Stimulated activated naive CD8-positive, alpha-beta T cell treated with anti-CD3 and anti-CD28 coated beads, Interleukin-15, Interleukin-2, amounts not matched to agents 100 ng/mL and 50 ng/mL, for 24 hours (primary cell): ENCODE data around the gene ZNF777.
"Not testable (repeated sequence)": the region's sequence is repeated elsewhere in the genome, so short reads cannot be mapped to it uniquely, and the experiment has no call there.

Experiments
- H3K27ac Mint-ChIP-seq: one replicate; pipeline ENCODE4 v1.8.0; 2021; ENCODE audit warnings: mild to moderate bottlenecking, mixed read lengths
- H3K27me3 Mint-ChIP-seq: one replicate; pipeline ENCODE4 v1.8.0; 2021; ENCODE audit warnings: mixed read lengths
- H3K36me3 Mint-ChIP-seq: one replicate; pipeline ENCODE4 v1.8.0; 2021; ENCODE audit warnings: low read depth, mixed read lengths
- H3K4me1 Mint-ChIP-seq: one replicate; pipeline ENCODE4 v1.8.0; 2021; ENCODE audit warnings: low read depth, mixed read lengths
- H3K4me3 Mint-ChIP-seq: one replicate; pipeline ENCODE4 v1.8.0; 2021; ENCODE audit warnings: mild to moderate bottlenecking, mixed read lengths
- H3K9me3 Mint-ChIP-seq: one replicate; pipeline ENCODE4 v1.8.0; 2021; ENCODE audit warnings: mixed read lengths

The ZNF777 gene

GRCh38 chr7:149460493-149461277 lies at the start of gene ZNF777:
Gene ZNF777, minus strand, starts transcription at chr7:149461062. Its CDS starts 5,040 bp downstream, at chr7:149456022.
- peaks cover 19% of the 10 kb centered on the region for H3K27me3 Mint-ChIP-seq
- H3K36me3 Mint-ChIP-seq, result peaks cover 4% of the 10 kb centered on the region
- H3K27ac Mint-ChIP-seq, result peak within 1 kb of the TSS; percentile 88
- peaks cover 19% of the 10 kb centered on the region for H3K4me1 Mint-ChIP-seq
- H3K9me3 Mint-ChIP-seq, result no peaks in the 10 kb centered on the region
- peak within 1 kb of the TSS; percentile 87 for H3K4me3 Mint-ChIP-seq

GRCh38 chr7:149510248-149510647 lies 49.4 kb upstream of the ZNF777 start:
- Mint-ChIP-seq H3K4me1 (no peaks in the 10 kb centered on the region), H3K27me3 (peaks cover 6% of the 10 kb centered on the region), H3K4me3 (no peak overlapping the region), H3K27ac (no peak overlapping the region), H3K9me3 (peaks cover 46% of the 10 kb centered on the region), H3K36me3 (peaks cover 16% of the 10 kb centered on the region)

GRCh38 chr7:149509774-149510173 lies 48.9 kb upstream of the ZNF777 start:
- H3K4me1 Mint-ChIP-seq, result no peaks in the 10 kb centered on the region
- H3K36me3 Mint-ChIP-seq, result peaks cover 17% of the 10 kb centered on the region
- peaks cover 46% of the 10 kb centered on the region for H3K9me3 Mint-ChIP-seq
- no peak overlapping the region for H3K4me3 Mint-ChIP-seq
- H3K27ac Mint-ChIP-seq, result no peak overlapping the region
- H3K27me3 Mint-ChIP-seq, result peaks cover 3% of the 10 kb centered on the region

- H3K9me3 Mint-ChIP-seq, result peaks cover 21% of the 10 kb centered on the region
- no peaks in the 10 kb centered on the region for H3K27me3 Mint-ChIP-seq
- H3K36me3 Mint-ChIP-seq, result peaks cover 17% of the 10 kb centered on the region
Measured at GRCh38 chr7:149505551-149505950, 44.7 kb upstream of the ZNF777 start.

GRCh38 chr7:149501651-149502050 lies 40.8 kb upstream of the ZNF777 start:
- H3K27ac Mint-ChIP-seq, result no peak overlapping the region
- no peak overlapping the region for H3K4me3 Mint-ChIP-seq
- H3K27me3 Mint-ChIP-seq, result no peaks in the 10 kb centered on the region
- peaks cover 10% of the 10 kb centered on the region for H3K9me3 Mint-ChIP-seq
- peaks cover 12% of the 10 kb centered on the region for H3K36me3 Mint-ChIP-seq
- peaks cover 10% of the 10 kb centered on the region for H3K4me1 Mint-ChIP-seq

More at GRCh38 chr7:149505551-149505950, 44.7 kb upstream of the ZNF777 start:
- Mint-ChIP-seq H3K4me3 (no peak overlapping the region), H3K27ac (no peak overlapping the region), H3K4me1 (peaks cover 2% of the 10 kb centered on the region)

GRCh38 chr7:149500910-149501309 lies 40.0 kb upstream of the ZNF777 start:
- no peaks in the 10 kb centered on the region for H3K27me3 Mint-ChIP-seq
- peaks cover 10% of the 10 kb centered on the region for H3K9me3 Mint-ChIP-seq
- peaks cover 16% of the 10 kb centered on the region for H3K4me1 Mint-ChIP-seq
- peaks cover 13% of the 10 kb centered on the region for H3K36me3 Mint-ChIP-seq
- no peak overlapping the region for H3K4me3 Mint-ChIP-seq
- H3K27ac Mint-ChIP-seq, result no peak overlapping the region

GRCh38 chr7:149500201-149500600 lies 39.3 kb upstream of the ZNF777 start:
- H3K27me3 Mint-ChIP-seq, result no peaks in the 10 kb centered on the region
- H3K4me3 Mint-ChIP-seq, result no peak overlapping the region

GRCh38 chr7:149498811-149499210 lies 37.9 kb upstream of the ZNF777 start:
- Mint-ChIP-seq H3K36me3 (peaks cover 16% of the 10 kb centered on the region), H3K4me3 (no peak overlapping the region), H3K9me3 (no peaks in the 10 kb centered on the region), H3K4me1 (peaks cover 28% of the 10 kb centered on the region), H3K27me3 (no peaks in the 10 kb centered on the region), H3K27ac (no peak overlapping the region)

More at GRCh38 chr7:149500201-149500600, 39.3 kb upstream of the ZNF777 start:
- Mint-ChIP-seq H3K27ac (no peak overlapping the region), H3K9me3 (peaks cover 4% of the 10 kb centered on the region), H3K36me3 (peaks cover 8% of the 10 kb centered on the region), H3K4me1 (peaks cover 23% of the 10 kb centered on the region)

- Mint-ChIP-seq H3K4me3 (peak within 1 kb of the TSS; percentile 94), H3K27ac (peak within 1 kb of the TSS; percentile 92), H3K9me3 (no peaks in the 10 kb centered on the region), H3K27me3 (no peaks in the 10 kb centered on the region), H3K36me3 (peaks cover 26% of the 10 kb centered on the region), H3K4me1 (peaks cover 28% of the 10 kb centered on the region)
Measured at GRCh38 chr7:149497467-149498261, 36.8 kb upstream of the ZNF777 start, which contains the start of gene ZNF746. Gene ZNF746, minus strand, starts transcription at chr7:149497809. Its CDS starts 273 bp downstream, at chr7:149497536.

- H3K27ac Mint-ChIP-seq, result peak overlapping the region; percentile 92
- H3K4me1 Mint-ChIP-seq, result peaks cover 28% of the 10 kb centered on the region
Measured at GRCh38 chr7:149496642-149497391, 36.0 kb upstream of the ZNF777 start.

GRCh38 chr7:149495785-149496641 lies 35.2 kb upstream of the ZNF777 start:
- Mint-ChIP-seq H3K4me1 (peaks cover 28% of the 10 kb centered on the region), H3K27ac (peak overlapping the region; percentile 92)

More at GRCh38 chr7:149496642-149497391, 36.0 kb upstream of the ZNF777 start:
- no peaks in the 10 kb centered on the region for H3K9me3 Mint-ChIP-seq
- H3K4me3 Mint-ChIP-seq, result peak overlapping the region; percentile 94
- peaks cover 34% of the 10 kb centered on the region for H3K36me3 Mint-ChIP-seq
- no peaks in the 10 kb centered on the region for H3K27me3 Mint-ChIP-seq

GRCh38 chr7:149494738-149495368 lies 34.0 kb upstream of the ZNF777 start:
- no peaks in the 10 kb centered on the region for H3K27me3 Mint-ChIP-seq
- peaks cover 21% of the 10 kb centered on the region for H3K4me1 Mint-ChIP-seq
- H3K9me3 Mint-ChIP-seq, result no peaks in the 10 kb centered on the region
- H3K27ac Mint-ChIP-seq, result peak overlapping the region; percentile 22
- peaks cover 52% of the 10 kb centered on the region for H3K36me3 Mint-ChIP-seq
- peak overlapping the region; percentile 94 for H3K4me3 Mint-ChIP-seq

More at GRCh38 chr7:149495785-149496641, 35.2 kb upstream of the ZNF777 start:
- Mint-ChIP-seq H3K9me3 (no peaks in the 10 kb centered on the region), H3K4me3 (peak overlapping the region; percentile 94), H3K36me3 (peaks cover 41% of the 10 kb centered on the region), H3K27me3 (no peaks in the 10 kb centered on the region)

- H3K27ac Mint-ChIP-seq, H3K27me3 Mint-ChIP-seq, H3K4me3 Mint-ChIP-seq, H3K9me3 Mint-ChIP-seq: not testable (repeated sequence)
- peaks cover 21% of the 10 kb centered on the region for H3K4me1 Mint-ChIP-seq
- H3K36me3 Mint-ChIP-seq, result peaks cover 61% of the 10 kb centered on the region
Measured at GRCh38 chr7:149493975-149494374, 33.1 kb upstream of the ZNF777 start.
